IMR-90 (cell line): ENCODE results near the gene MAN2C1. TPM values are rescaled to one million over a fixed set of nuclear protein-coding genes. Genes with fewer than 3 reads are reported as not detected.

ENCODE experiments used
- ATAC-seq: fragments of 200-7000 bp; cut with Tn5 transposase; 2 replicates; pipeline ENCODE4 v1.9.1; 2020; ENCODE audit warnings: low read depth, mild to moderate bottlenecking, moderate library complexity
- BruUV-seq: library from RNA; stranded (reverse); fragments of 400-500 nt; replicated peaks from 2 replicates; lab custom pipeline; 2021; lab: Mats Ljungman, UMichigan
- CTCF ChIA-PET: fragments of 300-600 bp; formaldehyde crosslinking; extraction: SDS; loops from one replicate; lab custom pipeline; 2021; ENCODE audit warnings: antibody characterized with exemption; lab: Yijun Ruan, JAX
- POLR2A ChIA-PET: fragments of 300-600 bp; sonication (Branson Sonifier 250); formaldehyde crosslinking; loops from one replicate; lab custom pipeline; 2022; ENCODE audit warnings: antibody characterized with exemption; ENCODE audit not compliant: unreplicated experiment; lab: Charles Lee
- DNase-seq: peaks from one replicate; pipeline ENCODE4 v3.0.0; 2013
- H2AFZ ChIP-seq: replicated peaks from 2 replicates; pipeline ENCODE3; 2013; ENCODE audit warnings: low read length, mild to moderate bottlenecking; ENCODE audit not compliant: poor library complexity
- H2AK5ac ChIP-seq: 2 replicates; pipeline ENCODE4 v1.6.1; 2013; ENCODE audit warnings: low read depth, low read length, inconsistent platforms
- H2AK9ac ChIP-seq: replicated peaks from 2 replicates; pipeline ENCODE3; 2013; ENCODE audit warnings: mild to moderate bottlenecking, low read depth, low read length, moderate library complexity; ENCODE audit not compliant: poor library complexity
- H2BK120ac ChIP-seq: 2 replicates; pipeline ENCODE4 v1.6.1; 2013; ENCODE audit warnings: low read depth, low read length, inconsistent platforms
- H2BK15ac ChIP-seq: 3 replicates; pipeline ENCODE4 v1.6.1; 2013; ENCODE audit warnings: low read depth, low read length, inconsistent platforms
- H2BK20ac ChIP-seq: 2 replicates; pipeline ENCODE4 v1.6.1; 2013; ENCODE audit warnings: low read depth, mild to moderate bottlenecking, inconsistent platforms, low read length, moderate library complexity
- H2BK5ac ChIP-seq: 2 replicates; pipeline ENCODE4 v1.6.1; 2013; ENCODE audit warnings: mild to moderate bottlenecking, low read depth, low read length, inconsistent platforms; ENCODE audit not compliant: poor library complexity, severe bottlenecking
- H3K14ac ChIP-seq: replicated peaks from 2 replicates; pipeline ENCODE4 v1.6.1; 2013; ENCODE audit warnings: low read depth, low read length, inconsistent platforms
- H3K18ac ChIP-seq: 2 replicates; pipeline ENCODE4 v1.6.1; 2013; ENCODE audit warnings: low read depth, low read length, control low read depth
- H3K23ac ChIP-seq: 2 replicates; pipeline ENCODE4 v1.6.1; 2013; ENCODE audit warnings: low read depth, low read length, inconsistent platforms
- H3K27ac ChIP-seq: 2 replicates; pipeline ENCODE4 v1.5.1; 2013; ENCODE audit warnings: mild to moderate bottlenecking, control low read depth, low read length; ENCODE audit not compliant: insufficient read depth
- H3K27me3 ChIP-seq: 2 replicates; pipeline ENCODE4 v1.6.1; 2013; ENCODE audit warnings: low read length; ENCODE audit not compliant: control insufficient read depth, insufficient read depth
- H3K36me3 ChIP-seq: 2 replicates; pipeline ENCODE4 v1.6.1; 2013; ENCODE audit warnings: low read length, mixed read lengths; ENCODE audit not compliant: control insufficient read depth, insufficient read depth
- H3K4ac ChIP-seq: 2 replicates; pipeline ENCODE4 v1.6.1; 2013; ENCODE audit warnings: low read depth, low read length, inconsistent platforms
- H3K4me1 ChIP-seq: 2 replicates; pipeline ENCODE4 v1.6.1; 2013; ENCODE audit warnings: low read length, mixed read lengths; ENCODE audit not compliant: control insufficient read depth, insufficient read depth
- H3K4me2 ChIP-seq: 2 replicates; pipeline ENCODE4 v1.6.1; 2013; ENCODE audit warnings: low read depth, mild to moderate bottlenecking, control low read depth, low read length, moderate library complexity
- H3K4me3 ChIP-seq: 2 replicates; pipeline ENCODE4 v1.5.1; 2013; ENCODE audit warnings: low read depth, mild to moderate bottlenecking, control low read depth, low read length, moderate library complexity; ENCODE audit not compliant: insufficient read depth
- H3K56ac ChIP-seq: 2 replicates; pipeline ENCODE4 v1.6.1; 2013; ENCODE audit warnings: low read length, inconsistent platforms; ENCODE audit not compliant: insufficient read depth; ENCODE audit errors: extremely low read depth
- H3K79me1 ChIP-seq, 2 experiments: 2 replicates each; pipeline ENCODE4 v1.6.1; 2013; ENCODE audit warnings: low read length in 2 of 2, inconsistent platforms in 1 of 2, low read depth in 1 of 2
- H3K9ac ChIP-seq: 2 replicates; pipeline ENCODE4 v1.6.1; 2013; ENCODE audit warnings: low read depth, low read length, control low read depth
- H3K9me1 ChIP-seq: 2 replicates; pipeline ENCODE4 v1.6.1; 2013; ENCODE audit warnings: low read length, inconsistent platforms; ENCODE audit not compliant: insufficient read depth
- H3K9me3 ChIP-seq: 2 replicates; pipeline ENCODE4 v1.6.1; 2013; ENCODE audit warnings: low read length; ENCODE audit not compliant: control insufficient read depth, insufficient read depth
- H4K20me1 ChIP-seq: 2 replicates; pipeline ENCODE4 v1.6.1; 2013; ENCODE audit warnings: low read length, inconsistent platforms; ENCODE audit not compliant: insufficient read depth
- H4K5ac ChIP-seq: 2 replicates; pipeline ENCODE4 v1.6.1; 2013; ENCODE audit warnings: mild to moderate bottlenecking, low read depth, low read length, control low read depth
- H4K8ac ChIP-seq, 2 experiments: 2 replicates each; pipeline ENCODE4 v1.6.1; 2013; ENCODE audit warnings: low read depth in 2 of 2, low read length in 2 of 2, control low read depth in 1 of 2, inconsistent platforms in 1 of 2
- H4K91ac ChIP-seq: 2 replicates; pipeline ENCODE4 v1.6.1; 2013; ENCODE audit warnings: low read depth, low read length, inconsistent platforms; ENCODE audit not compliant: insufficient read depth
- BHLHE40 ChIP-seq: fragments of 150-350 bp; IDR thresholded peaks from 2 replicates; pipeline ENCODE4 v1.6.1; 2016; ENCODE audit warnings: mild to moderate bottlenecking, low read depth, low read length
- ELK1 ChIP-seq: fragments of 150-350 bp; IDR thresholded peaks from 2 replicates; pipeline ENCODE4 v1.6.1; 2016; ENCODE audit warnings: low read depth, mild to moderate bottlenecking, low read length, moderate library complexity, borderline replicate concordance
- NFE2L2 ChIP-seq: fragments of 150-350 bp; IDR thresholded peaks from 2 replicates; pipeline ENCODE4 v1.6.1; 2016; ENCODE audit warnings: low read depth, mild to moderate bottlenecking, low read length
- POLR2A ChIP-seq: IDR thresholded peaks from 2 replicates; pipeline ENCODE4 v1.6.1; 2012; ENCODE audit warnings: mild to moderate bottlenecking, low read depth, low read length
- RCOR1 ChIP-seq: IDR thresholded peaks from 2 replicates; pipeline ENCODE4 v1.6.1; 2012; ENCODE audit warnings: mild to moderate bottlenecking, low read length, improper control_type of control experiment; ENCODE audit not compliant: insufficient replicate concordance
- RFX5 ChIP-seq: IDR thresholded peaks from 2 replicates; pipeline ENCODE4 v1.8.0; 2012; ENCODE audit warnings: low read depth, mild to moderate bottlenecking, low read length, moderate library complexity
- USF2 ChIP-seq: fragments of 150-350 bp; IDR thresholded peaks from 2 replicates; pipeline ENCODE4 v1.6.1; 2017; ENCODE audit warnings: mild to moderate bottlenecking, antibody characterized with exemption, low read length, low read depth
- WGBS, 2 experiments: methylation state at CpG; one replicate each; pipeline versions ENCODE4 v1.1.5 to v1.1.7; 2013; ENCODE audit warnings: missing lambda C conversion rate in 2 of 2; ENCODE audit not compliant: insufficient read length in 1 of 2; ENCODE audit errors: extremely low coverage in 2 of 2; 5-methylcytosine and 5-hydroxymethylcytosine counted together
- dilution Hi-C: fragments of 300-500 bp; cut with HindIII; formaldehyde crosslinking; loops from one replicate; pipeline ENCODE4 v1.14.3; 2018; ENCODE audit warnings: low sequenced_read_pairs; ENCODE audit not compliant: unreplicated experiment
- in situ Hi-C: fragments of 300-500 bp; cut with MboI; formaldehyde crosslinking; loops from 3 replicates; pipeline ENCODE4 v1.14.3; 2019; ENCODE audit warnings: low sequenced_read_pairs, inconsistent platforms, mixed read lengths
- intact Hi-C: fragments of 100-400 bp; cut with micrococcal nuclease; formaldehyde crosslinking; loops from 2 replicates; pipeline ENCODE4 v1.10.0; 2022
- polyA plus RNA-seq, 3 experiments: library from polyadenylated mRNA; depleted of rRNA; stranded (reverse); fragments of >200 nt; gene quantifications; 2 replicates each; pipeline ENCODE4 v1.2.3, GENCODE V29; 2012; ENCODE audit warnings: low replicate concordance in 1 of 3
- total RNA-seq: library from RNA; depleted of rRNA; stranded (reverse); fragments of >200 nt; gene quantifications from 2 replicates; pipeline ENCODE4 v1.2.3, GENCODE V29; 2012

Gene MAN2C1
- total and polyA plus RNA-seq, 2 of the 4 experiments (the other 2 are of a cell fraction) = 34.8 to 153 TPM

GRCh38 chr15:75410196-75410595 lies 41.8 kb upstream of the MAN2C1 start:
- peaks cover 55% of the 10 kb centered on the region for H3K36me3 ChIP-seq
- H2BK5ac ChIP-seq = no peak overlapping the region
- H2BK15ac ChIP-seq = no peak overlapping the region
- no peaks in the 10 kb centered on the region; the same call in 1 of the 2 replicates for H3K9me1 ChIP-seq
- no peak overlapping the region for H2AFZ ChIP-seq
- no peaks in the 10 kb centered on the region for H3K9me3 ChIP-seq
- H2BK20ac ChIP-seq = no peak overlapping the region
- H4K91ac ChIP-seq = no peak overlapping the region
- peaks cover 2% of the 10 kb centered on the region; the same call in 1 of the 2 replicates for H4K20me1 ChIP-seq
- peaks cover 13 to 18% of the 10 kb centered on the region in 2 experiments for H3K79me1 ChIP-seq
- H3K18ac ChIP-seq = no peak overlapping the region
- ChIA-PET CTCF (no interaction called here), POLR2A (no interaction called here)
- TF ChIP-seq BHLHE40 (no peak), RFX5 (no peak), ELK1 (no peak), USF2 (no peak), RCOR1 (no peak), NFE2L2 (no peak), POLR2A (no peak)
- no peak overlapping the region for H3K4me3 ChIP-seq
- no TSS peak for BruUV-seq
- H4K5ac ChIP-seq = no peak overlapping the region
- no peak overlapping the region for H2BK120ac ChIP-seq
- H4K8ac ChIP-seq = no peak overlapping the region
- DNase-seq (no peak), ATAC-seq (no peak)
- H3K9ac ChIP-seq = no peak overlapping the region
- H3K27ac ChIP-seq = no peak overlapping the region
- 100% methylated on average over 2 of the region's 6 CpGs; no CpG with 5 or more reads in 1 of the 2 experiments for WGBS, 2 experiments
- dilution Hi-C loops (no loop called here), intact Hi-C loops (no loop called here), in situ Hi-C loops (no loop called here)
- no peak overlapping the region for H3K56ac ChIP-seq
- no peak overlapping the region for H3K4ac ChIP-seq
- H3K23ac ChIP-seq = no peak overlapping the region
- no peak overlapping the region for H3K4me2 ChIP-seq
- H3K27me3 ChIP-seq = no peaks in the 10 kb centered on the region
- no peaks in the 10 kb centered on the region for H3K4me1 ChIP-seq
- no peak overlapping the region for H2AK5ac ChIP-seq
- no peak overlapping the region for H2AK9ac ChIP-seq
- H3K14ac ChIP-seq = no peak overlapping the region
